Esophagus muscularis mucosa (tissue), 4 donors: Measurements from ENCODE around the gene TRMT1. TPM values are rescaled to one million over a fixed set of nuclear protein-coding genes. Genes with fewer than 3 reads are reported as not detected.

Experiments used
- DNase-seq: peaks from one replicate; pipeline ENCODE4 v3.0.0-alpha.2; 2017; ENCODE audit errors: extremely low spot score
- H3K27ac ChIP-seq, 4 donors: fragments of 200-600 bp; sonication (generic); replicated peaks in 1 of 4; 1 replicate in 3 of 4; 2 replicates in 1 of 4; pipeline ENCODE4 v1.5.1; 2016 to 2019; ENCODE audit warnings: mild to moderate bottlenecking in 1 of 4
- H3K27me3 ChIP-seq, 4 donors: fragments of 200-600 bp; sonication (generic); one replicate each; pipeline versions ENCODE4 v1.5.1 to v1.6.0; 2016 to 2019
- H3K36me3 ChIP-seq, 4 donors: fragments of 200-600 bp; sonication (generic); one replicate each; pipeline ENCODE4 v1.5.1; 2016 to 2019
- H3K4me1 ChIP-seq, 4 donors: fragments of 200-600 bp; sonication (generic); one replicate each; pipeline ENCODE4 v1.5.1; 2016 to 2019
- H3K4me3 ChIP-seq, 4 donors: fragments of 200-600 bp; sonication (generic); 1 replicate in 2 of 4; 2 replicates in 2 of 4; pipeline ENCODE4 v1.5.1; 2016 to 2019; ENCODE audit warnings: mild to moderate bottlenecking in 4 of 4, moderate library complexity in 1 of 4
- H3K9me3 ChIP-seq, 4 donors: fragments of 200-600 bp; sonication (generic); 1 replicate in 3 of 4; 2 replicates in 1 of 4; pipeline ENCODE4 v1.5.1; 2016 to 2019
- CTCF ChIP-seq, 3 experiments: fragments of 200-600 bp in 2 of 3; fragments of 450-650 bp in 1 of 3; sonication (generic) in 2 of 3; IDR thresholded peaks; one replicate each; pipeline ENCODE4 v1.5.1; 2017 to 2019; ENCODE audit warnings: antibody characterized with exemption in 3 of 3, mild to moderate bottlenecking in 2 of 3, moderate library complexity in 1 of 3
- EP300 ChIP-seq: sonication (generic); formaldehyde crosslinking; IDR thresholded peaks from one replicate; pipeline ENCODE4 v1.6.1; 2017; ENCODE audit warnings: antibody characterized with exemption
- POLR2A ChIP-seq: fragments of 450-650 bp; IDR thresholded peaks from one replicate; pipeline ENCODE4 v1.6.1; 2017; ENCODE audit warnings: antibody characterized with exemption, moderate library complexity, mild to moderate bottlenecking, low read depth
- POLR2AphosphoS5 ChIP-seq, 2 donors: sonication (generic); formaldehyde crosslinking; IDR thresholded peaks; one replicate each; pipeline ENCODE4 v1.6.1; 2017; ENCODE audit warnings: antibody characterized with exemption in 2 of 2
- WGBS: methylation state at CpG from one replicate; pipeline ENCODE4 v1.1.5; 2018; 5-methylcytosine and 5-hydroxymethylcytosine counted together
- intact Hi-C: fragments of 100-400 bp; cut with DNase I; formaldehyde crosslinking; loops from one replicate; pipeline ENCODE4 v1.15.1; 2023
- total RNA-seq, 4 donors: library from RNA; depleted of rRNA; stranded (reverse); fragments of >200 nt; gene quantifications; one replicate each; pipeline versions ENCODE4 v1.1.0 to v1.2.1, GENCODE V29; 2016

Gene TRMT1
- total RNA-seq, 4 donors from 2014 or later, result 21.4 to 27.6 (median 26.9) TPM

GRCh38 chr19:13066226-13066625 lies 50.3 kb downstream of the TRMT1 start:
- 69% methylated on average over 3 of the region's 5 CpGs for WGBS
- H3K4me1 ChIP-seq, result peaks cover 97 to 100% (median 100%) of the 10 kb centered on the region in 4 donors

GRCh38 chr19:13064092-13064489 lies 52.4 kb downstream of the TRMT1 start:
- no peak overlapping the region for H3K4me3 ChIP-seq
- no peaks in the 10 kb centered on the region for H3K27me3 ChIP-seq
- peak overlapping the region; percentile 72 to 98 (median 98) for H3K27ac ChIP-seq
- no peaks in the 10 kb centered on the region for H3K36me3 ChIP-seq
- DNase-seq, result no peak
- peaks cover 99 to 100% (median 100%) of the 10 kb centered on the region in 4 donors for H3K4me1 ChIP-seq
- no peaks in the 10 kb centered on the region for H3K9me3 ChIP-seq
- TF ChIP-seq POLR2A (no peak), POLR2AphosphoS5 (IDR thresholded peaks at IDR 0.05) (no peak), CTCF (IDR thresholded peaks at IDR 0.05) (no peak), EP300 (no peak)
- intact Hi-C loops, result no loop called here
- WGBS, result 50% methylated on average over 6 of the region's 6 CpGs

More at GRCh38 chr19:13066226-13066625, 50.3 kb downstream of the TRMT1 start:
- Histone ChIP-seq H3K27ac (peak overlapping the region; percentile 72 to 98 (median 98)), H3K9me3 (no peaks in the 10 kb centered on the region), H3K27me3 (no peaks in the 10 kb centered on the region), H3K36me3 (no peaks in the 10 kb centered on the region), H3K4me3 (no peak overlapping the region)
- TF ChIP-seq CTCF (IDR thresholded peaks at IDR 0.05) (no peak), POLR2A (no peak), POLR2AphosphoS5 (IDR thresholded peaks at IDR 0.05) (no peak), EP300 (no peak)
- DNase-seq, result no peak
- intact Hi-C loops, result no loop called here

GRCh38 chr19:13063461-13064091 lies 53.0 kb downstream of the TRMT1 start:
- TF ChIP-seq CTCF (IDR thresholded peaks at IDR 0.05) (no peak), POLR2A (no peak), POLR2AphosphoS5 (IDR thresholded peaks at IDR 0.05) (no peak)
- H3K27ac ChIP-seq, result peak overlapping the region; percentile 72 to 98 (median 98)
- H3K36me3 ChIP-seq, result no peaks in the 10 kb centered on the region
- intact Hi-C loops, result loop anchor here (2.0 kb wide), 1 partner anchor 27 kb away; no protein-coding TSS in a partner anchor
- H3K27me3 ChIP-seq, result no peaks in the 10 kb centered on the region
- DNase-seq, result no peak
- no peaks in the 10 kb centered on the region for H3K9me3 ChIP-seq
- peaks cover 99 to 100% (median 100%) of the 10 kb centered on the region in 4 donors for H3K4me1 ChIP-seq
- no peak overlapping the region for H3K4me3 ChIP-seq
- 43% methylated on average over 5 of the region's 5 CpGs for WGBS

- H3K36me3 ChIP-seq, result no peaks in the 10 kb centered on the region
- no peaks in the 10 kb centered on the region for H3K9me3 ChIP-seq
- intact Hi-C loops, result loop anchor here (2.0 kb wide), 1 partner anchor 28 kb away; no protein-coding TSS in a partner anchor
- peaks cover 99 to 100% (median 100%) of the 10 kb centered on the region in 4 donors for H3K4me1 ChIP-seq
- H3K27ac ChIP-seq, result peak overlapping the region; percentile 72 to 98 (median 98)
- no peak for DNase-seq
- no peaks in the 10 kb centered on the region for H3K27me3 ChIP-seq
- TF ChIP-seq EP300 (no peak), POLR2A (no peak), CTCF (IDR thresholded peaks at IDR 0.05) (no peak), POLR2AphosphoS5 (IDR thresholded peaks at IDR 0.05) (no peak)
- no peak overlapping the region for H3K4me3 ChIP-seq
Observed at GRCh38 chr19:13062317-13062716, 54.2 kb downstream of the TRMT1 start.
